Cardiac muscle cell (in vitro differentiated cells and primary cell): Measurements from ENCODE around the gene TAS2R31. TPM values are rescaled to one million over a fixed set of nuclear protein-coding genes. Genes with fewer than 3 reads are reported as not detected.

Experiments
- DNase-seq, 2 donors: peaks; one replicate each; pipeline versions ENCODE4 v3.0.0 to v3.0.0-alpha.2; 2010 to 2017; ENCODE audit warnings: low read depth in 1 of 2, low spot score in 1 of 2
- H3K27ac ChIP-seq: fragments of 200-600 bp; sonication (generic); 2 replicates; pipeline ENCODE4 v1.5.1; 2016
- H3K27me3 ChIP-seq: fragments of 200-600 bp; sonication (generic); 2 replicates; pipeline ENCODE4 v1.6.0; 2016; ENCODE audit warnings: control low read depth
- H3K36me3 ChIP-seq: fragments of 200-600 bp; sonication (generic); 2 replicates; pipeline ENCODE4 v1.5.1; 2016; ENCODE audit warnings: control low read depth
- H3K4me1 ChIP-seq: fragments of 200-600 bp; sonication (generic); 2 replicates; pipeline ENCODE4 v1.8.1; 2017; ENCODE audit warnings: low read depth, mild to moderate bottlenecking, mixed run types
- H3K4me3 ChIP-seq: fragments of 200-600 bp; sonication (generic); 2 replicates; pipeline ENCODE4 v1.5.1; 2016; ENCODE audit warnings: mild to moderate bottlenecking
- H3K9me3 ChIP-seq: fragments of 200-600 bp; sonication (generic); 2 replicates; pipeline ENCODE4 v1.5.1; 2017; ENCODE audit warnings: low read depth, mild to moderate bottlenecking, control low read depth
- polyA plus RNA-seq: library from polyadenylated mRNA; unstranded; fragments of >200 nt; fragmentation: Nextera tagmentation; extraction: Ambion mirVana; gene quantifications from 2 replicates; pipeline ENCODE4 v1.2.1, GENCODE V29; 2016
- total RNA-seq: library from RNA; depleted of rRNA; stranded (reverse); fragments of >200 nt; gene quantifications from 2 replicates; pipeline ENCODE4 v1.2.3, GENCODE V29; 2016
- TF ChIP-seq, protein P1 (sequence below): IDR thresholded peaks from 2 replicates; pipeline ENCODE4 v1.5.1; 2012; ENCODE audit warnings: low read depth, mild to moderate bottlenecking, low read length

Gene TAS2R31
- total and polyA plus RNA-seq, 2 experiments from 2014 or later = 0.29 to 3.0 TPM

DNA sequence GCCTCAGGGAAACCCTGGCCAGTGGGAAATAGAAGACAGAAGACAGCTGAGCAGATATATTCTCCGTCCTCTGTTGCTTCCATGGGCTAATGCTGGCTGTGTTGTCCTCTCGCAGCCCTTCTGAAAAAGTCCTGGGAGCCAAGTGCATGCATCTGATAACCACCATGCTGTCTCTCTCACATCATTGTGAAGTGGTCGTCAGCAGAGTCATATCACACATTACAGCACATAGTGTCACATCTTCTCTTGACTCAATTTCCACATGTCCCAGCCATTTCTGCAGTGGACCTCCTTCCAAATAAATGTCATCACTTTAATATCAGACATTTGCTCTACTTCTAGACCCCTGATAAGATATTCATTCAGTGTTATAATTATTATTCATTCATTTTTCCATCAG is 36.9 kb downstream of the TAS2R31 start:
- H3K36me3 ChIP-seq = peaks cover 3% of the 10 kb centered on the region
- TF ChIP-seq, protein P1, sequence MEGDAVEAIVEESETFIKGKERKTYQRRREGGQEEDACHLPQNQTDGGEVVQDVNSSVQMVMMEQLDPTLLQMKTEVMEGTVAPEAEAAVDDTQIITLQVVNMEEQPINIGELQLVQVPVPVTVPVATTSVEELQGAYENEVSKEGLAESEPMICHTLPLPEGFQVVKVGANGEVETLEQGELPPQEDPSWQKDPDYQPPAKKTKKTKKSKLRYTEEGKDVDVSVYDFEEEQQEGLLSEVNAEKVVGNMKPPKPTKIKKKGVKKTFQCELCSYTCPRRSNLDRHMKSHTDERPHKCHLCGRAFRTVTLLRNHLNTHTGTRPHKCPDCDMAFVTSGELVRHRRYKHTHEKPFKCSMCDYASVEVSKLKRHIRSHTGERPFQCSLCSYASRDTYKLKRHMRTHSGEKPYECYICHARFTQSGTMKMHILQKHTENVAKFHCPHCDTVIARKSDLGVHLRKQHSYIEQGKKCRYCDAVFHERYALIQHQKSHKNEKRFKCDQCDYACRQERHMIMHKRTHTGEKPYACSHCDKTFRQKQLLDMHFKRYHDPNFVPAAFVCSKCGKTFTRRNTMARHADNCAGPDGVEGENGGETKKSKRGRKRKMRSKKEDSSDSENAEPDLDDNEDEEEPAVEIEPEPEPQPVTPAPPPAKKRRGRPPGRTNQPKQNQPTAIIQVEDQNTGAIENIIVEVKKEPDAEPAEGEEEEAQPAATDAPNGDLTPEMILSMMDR = no peak
- no peak for DNase-seq
- H3K4me1 ChIP-seq = no peaks in the 10 kb centered on the region
- no peaks in the 10 kb centered on the region for H3K9me3 ChIP-seq
- no peak overlapping the region for H3K4me3 ChIP-seq
- H3K27me3 ChIP-seq = no peaks in the 10 kb centered on the region
- H3K27ac ChIP-seq = no peak overlapping the region

DNA sequence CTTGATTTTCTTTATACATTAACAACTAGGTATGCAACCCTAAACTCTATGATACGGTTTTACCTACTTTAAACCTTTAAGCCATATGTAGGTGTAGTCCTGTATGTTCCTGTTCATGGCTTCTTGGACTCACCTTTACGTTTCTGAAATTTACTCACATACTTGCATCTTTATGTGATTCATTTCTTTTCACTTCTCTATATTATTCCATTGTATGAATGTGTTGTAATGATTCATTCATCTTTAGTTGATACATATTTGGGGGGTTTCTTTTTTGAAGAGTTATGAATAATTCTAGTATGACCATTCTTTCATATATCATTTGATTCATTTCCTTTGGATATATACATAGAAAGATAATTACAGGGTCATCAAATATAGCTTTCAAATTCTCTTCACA is 42.1 kb downstream of the TAS2R31 start:
- Histone ChIP-seq H3K27ac (no peak overlapping the region), H3K9me3 (no peaks in the 10 kb centered on the region), H3K27me3 (no peaks in the 10 kb centered on the region), H3K4me1 (no peaks in the 10 kb centered on the region), H3K36me3 (no peaks in the 10 kb centered on the region), H3K4me3 (no peak overlapping the region)
- TF ChIP-seq, protein P1 = no peak
- DNase-seq = no peak

DNA sequence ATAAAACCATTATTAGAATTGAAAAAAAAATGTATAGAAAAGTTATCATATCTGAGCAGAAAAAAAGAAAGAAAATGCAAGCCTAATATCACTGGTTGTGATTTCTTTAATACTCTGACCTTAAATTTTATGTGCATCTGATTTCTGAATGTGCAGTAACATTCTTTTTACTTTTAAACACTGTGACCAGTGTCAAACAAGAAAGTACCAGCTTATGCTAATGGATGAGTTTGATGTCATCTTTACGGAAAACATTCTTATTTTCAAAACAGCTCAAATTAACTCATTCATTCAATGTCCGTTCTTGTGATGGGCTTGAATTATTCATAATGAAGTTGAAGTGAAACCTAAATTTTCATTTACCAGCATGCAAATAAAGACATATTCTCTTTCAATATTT is 44.4 kb downstream of the TAS2R31 start, which contains the start of gene TAS2R50:
TSS of gene TAS2R50 (minus strand) at position 101 of the 400 bp plus-strand sequence. CDS start at position 49, 52 bp downstream.
- H3K36me3 ChIP-seq = no peaks in the 10 kb centered on the region
- H3K9me3 ChIP-seq = no peaks in the 10 kb centered on the region
- no peaks in the 10 kb centered on the region for H3K4me1 ChIP-seq

DNA sequence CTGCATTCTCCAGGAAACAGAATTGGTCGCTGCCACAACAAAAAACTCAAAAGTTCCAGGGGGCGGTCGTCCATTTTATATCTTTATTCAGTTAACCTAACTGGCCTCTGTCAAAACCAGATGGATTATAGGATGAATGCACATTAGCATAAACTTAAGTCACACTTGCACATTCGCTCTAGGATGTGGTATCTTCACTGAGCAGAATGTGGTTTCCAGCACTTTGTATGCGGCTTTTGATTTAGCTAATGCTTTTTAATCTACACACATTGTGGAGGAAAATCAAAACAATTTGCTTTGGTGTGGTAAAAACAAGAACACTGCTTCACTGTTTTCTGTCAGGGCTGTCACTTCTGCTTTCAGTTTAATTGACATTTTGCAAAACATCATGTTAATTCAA is 49.0 kb downstream of the TAS2R31 start:
- no peaks in the 10 kb centered on the region for H3K36me3 ChIP-seq
- H3K4me3 ChIP-seq = no peak overlapping the region
- H3K27me3 ChIP-seq = no peaks in the 10 kb centered on the region
- TF ChIP-seq, protein P1 = no peak
- no peaks in the 10 kb centered on the region for H3K4me1 ChIP-seq
- no peaks in the 10 kb centered on the region for H3K9me3 ChIP-seq
- DNase-seq = no peak
- no peak overlapping the region for H3K27ac ChIP-seq

More for the DNA sequence above, 44.4 kb downstream of the TAS2R31 start, which contains the start of gene TAS2R50:
- DNase-seq = no peak
- TF ChIP-seq, protein P1 = no peak
- H3K4me3 ChIP-seq = no peak within 1 kb of the TSS
- H3K27ac ChIP-seq = no peak within 1 kb of the TSS
- H3K27me3 ChIP-seq = no peaks in the 10 kb centered on the region

Other genes starting within 250 kb of the TAS2R31 start
- gene TAS2R7, start 228.8 kb downstream of the TAS2R31 start, total RNA-seq = not detected in 2 replicates
- gene TAS2R7, start 228.8 kb downstream of the TAS2R31 start, polyA plus RNA-seq = not detected in 2 replicates
- gene TAS2R8, start 224.1 kb downstream of the TAS2R31 start, total RNA-seq = 0.45 TPM in 1 of 2 replicates, not detected in the other
- not detected in 2 replicates for gene TAS2R8, start 224.1 kb downstream of the TAS2R31 start, polyA plus RNA-seq
- 0.21 and 1.8 TPM in 2 replicates for gene TAS2R9, start 221.2 kb downstream of the TAS2R31 start, total RNA-seq
- not detected in 2 replicates for gene TAS2R9, start 221.2 kb downstream of the TAS2R31 start, polyA plus RNA-seq
- gene TAS2R10, start 205.0 kb downstream of the TAS2R31 start, total RNA-seq = 1.2 and 1.9 TPM in 2 replicates
- gene TAS2R10, start 205.0 kb downstream of the TAS2R31 start, polyA plus RNA-seq = 0.72 and 1.1 TPM in 2 replicates
- 0.67 and 8.8 TPM in 2 replicates for gene PRR4, start 181.9 kb downstream of the TAS2R31 start, total RNA-seq
- 5.3 and 7.1 TPM in 2 replicates for gene PRR4, start 181.9 kb downstream of the TAS2R31 start, polyA plus RNA-seq
- 30.2 and 35.0 TPM in 2 replicates for gene PRH1, start 147.2 kb downstream of the TAS2R31 start, total RNA-seq
- 35.3 and 38.6 TPM in 2 replicates for gene PRH1, start 147.2 kb downstream of the TAS2R31 start, polyA plus RNA-seq
- gene TAS2R13, start 121.8 kb downstream of the TAS2R31 start, total RNA-seq = 0.11 and 0.69 TPM in 2 replicates
- gene TAS2R13, start 121.8 kb downstream of the TAS2R31 start, polyA plus RNA-seq = not detected in 2 replicates
- not detected in 2 replicates for gene PRH2, start 102.2 kb downstream of the TAS2R31 start, total RNA-seq
- gene PRH2, start 102.2 kb downstream of the TAS2R31 start, polyA plus RNA-seq = 0.43 and 2.1 TPM in 2 replicates
- gene TAS2R14, start 92.1 kb downstream of the TAS2R31 start, total RNA-seq = 1.2 and 3.2 TPM in 2 replicates
- gene TAS2R14, start 92.1 kb downstream of the TAS2R31 start, polyA plus RNA-seq = 1.0 and 3.0 TPM in 2 replicates
- 1.1 and 1.9 TPM in 2 replicates for gene TAS2R50, start 44.5 kb downstream of the TAS2R31 start, total RNA-seq
- gene TAS2R50, start 44.5 kb downstream of the TAS2R31 start, polyA plus RNA-seq = 0.23 TPM in 1 of 2 replicates, not detected in the other
- 0.49 and 3.6 TPM in 2 replicates for gene TAS2R20, start 33.1 kb downstream of the TAS2R31 start, total RNA-seq
- 0.25 and 0.61 TPM in 2 replicates for gene TAS2R20, start 33.1 kb downstream of the TAS2R31 start, polyA plus RNA-seq
- 1.8 and 3.5 TPM in 2 replicates for gene TAS2R19, start 8.8 kb downstream of the TAS2R31 start, total RNA-seq
- gene TAS2R19, start 8.8 kb downstream of the TAS2R31 start, polyA plus RNA-seq = not detected in 2 replicates
- 0.42 and 0.63 TPM in 2 replicates for gene TAS2R46, start 30.9 kb upstream of the TAS2R31 start, total RNA-seq
- gene TAS2R46, start 30.9 kb upstream of the TAS2R31 start, polyA plus RNA-seq = 0.24 and 0.51 TPM in 2 replicates
- 0.53 and 2.7 TPM in 2 replicates for gene TAS2R43, start 60.9 kb upstream of the TAS2R31 start, total RNA-seq
- gene TAS2R43, start 60.9 kb upstream of the TAS2R31 start, polyA plus RNA-seq = 1.0 and 1.6 TPM in 2 replicates
- gene TAS2R30, start 103.2 kb upstream of the TAS2R31 start, total RNA-seq = 1.3 and 4.1 TPM in 2 replicates
- gene TAS2R30, start 103.2 kb upstream of the TAS2R31 start, polyA plus RNA-seq = 0.17 TPM in 1 of 2 replicates, not detected in the other
- 15.2 and 24.2 TPM in 2 replicates for gene SMIM10L1, start 139.8 kb upstream of the TAS2R31 start, total RNA-seq
- 17.0 and 26.3 TPM in 2 replicates for gene SMIM10L1, start 139.8 kb upstream of the TAS2R31 start, polyA plus RNA-seq
- gene TAS2R42, start 155.5 kb upstream of the TAS2R31 start, total RNA-seq = not detected in 2 replicates
- gene TAS2R42, start 155.5 kb upstream of the TAS2R31 start, polyA plus RNA-seq = not detected in 2 replicates
- gene PRB3, start 238.3 kb upstream of the TAS2R31 start, total RNA-seq = not detected in 2 replicates
- 0.60 and 0.82 TPM in 2 replicates for gene PRB3, start 238.3 kb upstream of the TAS2R31 start, polyA plus RNA-seq